ENCODE measurements around the gene ACTRT2.

Gene ACTRT2

DNA sequence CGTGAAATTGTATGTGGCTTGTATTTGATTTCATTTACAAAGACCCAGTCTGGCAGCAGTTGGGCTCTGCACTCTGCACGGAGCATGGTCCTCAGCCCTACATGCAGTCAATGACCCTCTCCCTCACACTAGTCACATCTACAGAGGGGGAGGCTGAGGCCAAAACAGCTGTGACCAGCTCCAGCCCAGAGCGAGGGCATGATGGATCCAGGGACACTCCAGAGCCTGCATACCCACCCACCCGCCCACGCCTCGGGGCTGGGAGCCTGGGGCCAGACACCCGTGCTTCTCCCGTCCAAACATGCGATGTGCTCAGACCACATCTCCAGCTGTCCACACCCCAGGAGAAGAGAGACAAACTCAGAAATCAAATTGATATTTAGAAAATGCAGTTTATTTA, 33.8 kb downstream of the ACTRT2 start:
- Histone ChIP-seq H3K27me3 (ENCODE audit: control insufficient read depth, insufficient read depth, low read length) (peaks cover 8% of the 10 kb centered on the region), H3K9me3 (replicated peaks; ENCODE audit: low read length) (no peaks in the 10 kb centered on the region), H3K4me2 (ENCODE audit: low read length) (no peak overlapping the region), H3K36me3 (ENCODE audit: insufficient read depth, low read length) (no peaks in the 10 kb centered on the region), H3K9ac (ENCODE audit: low read depth, low read length) (no peak overlapping the region), H3K4me3 (ENCODE audit: low read length) (no peak overlapping the region), H3K4me1 (ENCODE audit: control insufficient read depth, insufficient read depth, low read length) (no peaks in the 10 kb centered on the region)

DNA sequence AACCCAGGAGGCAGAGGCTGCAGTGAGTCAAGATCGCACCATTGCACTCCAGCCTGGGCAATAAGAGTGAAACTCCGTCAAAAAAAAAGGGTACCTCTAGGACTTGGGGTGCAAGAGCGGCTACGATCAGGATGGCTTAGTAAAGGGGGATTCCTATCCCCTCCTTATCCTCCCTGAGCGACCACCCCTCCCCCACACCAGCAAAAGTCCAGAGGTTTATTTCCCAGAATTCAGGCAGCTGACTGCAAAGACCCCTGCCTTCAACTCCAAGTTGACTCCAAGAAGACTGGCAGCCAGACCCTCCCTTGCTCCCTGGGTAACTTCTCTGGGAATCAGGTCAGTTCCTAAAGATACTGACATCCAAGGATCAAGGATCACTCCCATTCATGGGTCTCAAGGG, 35.4 kb downstream of the ACTRT2 start:
- no peaks in the 10 kb centered on the region for H3K36me3 ChIP-seq (ENCODE audit: insufficient read depth, low read length)
- H3K4me1 ChIP-seq (ENCODE audit: control insufficient read depth, insufficient read depth, low read length): no peaks in the 10 kb centered on the region
- H3K4me3 ChIP-seq (ENCODE audit: low read length): no peak overlapping the region
- no peak overlapping the region for H3K4me2 ChIP-seq (ENCODE audit: low read length)
- no peaks in the 10 kb centered on the region for H3K9me3 ChIP-seq (replicated peaks; ENCODE audit: low read length)
- no peak overlapping the region for H3K9ac ChIP-seq (ENCODE audit: low read depth, low read length)
- peaks cover 8% of the 10 kb centered on the region for H3K27me3 ChIP-seq (ENCODE audit: control insufficient read depth, insufficient read depth, low read length)

DNA sequence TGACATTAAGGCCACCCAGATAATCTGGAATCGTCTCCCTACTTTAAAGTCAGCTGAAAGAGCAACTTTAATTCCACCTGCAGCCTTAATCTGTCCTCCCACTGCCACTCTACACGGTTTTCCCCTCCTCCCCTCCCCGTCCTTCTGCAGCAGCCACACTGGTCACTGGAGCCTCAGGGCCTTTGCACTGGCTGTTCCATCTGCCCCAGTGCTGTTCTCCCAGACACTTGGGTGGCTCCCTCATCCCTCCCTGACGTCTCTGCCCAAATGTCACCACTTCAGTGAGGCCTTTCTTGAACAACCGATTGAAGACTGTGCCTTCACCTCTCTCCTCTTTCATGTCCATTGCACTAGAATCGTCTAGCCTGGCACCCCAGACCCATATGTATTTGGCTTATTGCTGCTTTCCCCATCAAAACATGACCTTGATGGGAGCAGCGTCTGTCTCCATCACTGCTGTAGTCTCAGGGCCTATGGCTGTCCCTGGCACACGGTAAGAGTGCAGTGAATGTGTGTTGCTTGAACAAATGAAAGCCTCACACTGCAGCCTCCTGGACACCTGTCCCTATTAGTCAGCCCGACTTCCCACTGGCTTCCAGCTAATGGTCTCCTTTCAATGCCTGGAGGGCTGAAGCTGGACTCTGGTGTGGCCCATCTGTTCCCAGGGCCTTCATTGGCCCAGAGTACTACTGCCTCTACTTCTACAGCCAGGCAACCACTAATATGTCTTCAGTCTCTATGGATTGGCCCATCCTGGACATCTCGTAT, 37.2 kb downstream of the ACTRT2 start:
- H3K27me3 ChIP-seq (ENCODE audit: control insufficient read depth, insufficient read depth, low read length): peaks cover 11% of the 10 kb centered on the region
- no peaks in the 10 kb centered on the region for H3K9me3 ChIP-seq (replicated peaks; ENCODE audit: low read length)
- H3K4me2 ChIP-seq (ENCODE audit: low read length): no peak overlapping the region
- H3K9ac ChIP-seq (ENCODE audit: low read depth, low read length): no peak overlapping the region
- H3K36me3 ChIP-seq (ENCODE audit: insufficient read depth, low read length): no peaks in the 10 kb centered on the region
- H3K4me3 ChIP-seq (ENCODE audit: low read length): no peak overlapping the region
- H3K4me1 ChIP-seq (ENCODE audit: control insufficient read depth, insufficient read depth, low read length): no peaks in the 10 kb centered on the region

DNA sequence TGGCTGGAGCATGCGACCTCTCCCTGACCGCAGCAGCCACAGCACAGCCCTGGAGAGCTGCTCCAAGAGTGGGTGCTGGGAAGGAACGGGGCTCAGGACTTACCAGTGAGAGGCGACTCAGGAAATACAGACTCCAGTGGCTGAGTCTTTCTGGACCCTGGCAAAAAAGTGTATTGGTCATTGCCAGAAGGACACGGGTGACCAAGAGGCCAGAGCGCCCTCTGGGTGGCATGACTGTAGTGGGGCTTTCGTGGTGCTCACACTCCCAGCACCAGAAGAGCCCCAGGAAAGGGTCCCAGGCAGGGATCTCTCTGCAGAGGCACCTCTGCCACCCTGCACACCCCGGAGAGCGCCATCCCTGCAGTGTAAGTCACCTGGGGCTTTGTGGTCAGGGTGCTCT, 38.9 kb downstream of the ACTRT2 start:
- Histone ChIP-seq H3K4me3 (ENCODE audit: low read length) (no peak overlapping the region), H3K9ac (ENCODE audit: low read depth, low read length) (no peak overlapping the region), H3K27me3 (ENCODE audit: control insufficient read depth, insufficient read depth, low read length) (peaks cover 26% of the 10 kb centered on the region), H3K36me3 (ENCODE audit: insufficient read depth, low read length) (no peaks in the 10 kb centered on the region), H3K4me1 (ENCODE audit: control insufficient read depth, insufficient read depth, low read length) (no peaks in the 10 kb centered on the region), H3K9me3 (replicated peaks; ENCODE audit: low read length) (no peaks in the 10 kb centered on the region), H3K4me2 (ENCODE audit: low read length) (no peak overlapping the region)

DNA sequence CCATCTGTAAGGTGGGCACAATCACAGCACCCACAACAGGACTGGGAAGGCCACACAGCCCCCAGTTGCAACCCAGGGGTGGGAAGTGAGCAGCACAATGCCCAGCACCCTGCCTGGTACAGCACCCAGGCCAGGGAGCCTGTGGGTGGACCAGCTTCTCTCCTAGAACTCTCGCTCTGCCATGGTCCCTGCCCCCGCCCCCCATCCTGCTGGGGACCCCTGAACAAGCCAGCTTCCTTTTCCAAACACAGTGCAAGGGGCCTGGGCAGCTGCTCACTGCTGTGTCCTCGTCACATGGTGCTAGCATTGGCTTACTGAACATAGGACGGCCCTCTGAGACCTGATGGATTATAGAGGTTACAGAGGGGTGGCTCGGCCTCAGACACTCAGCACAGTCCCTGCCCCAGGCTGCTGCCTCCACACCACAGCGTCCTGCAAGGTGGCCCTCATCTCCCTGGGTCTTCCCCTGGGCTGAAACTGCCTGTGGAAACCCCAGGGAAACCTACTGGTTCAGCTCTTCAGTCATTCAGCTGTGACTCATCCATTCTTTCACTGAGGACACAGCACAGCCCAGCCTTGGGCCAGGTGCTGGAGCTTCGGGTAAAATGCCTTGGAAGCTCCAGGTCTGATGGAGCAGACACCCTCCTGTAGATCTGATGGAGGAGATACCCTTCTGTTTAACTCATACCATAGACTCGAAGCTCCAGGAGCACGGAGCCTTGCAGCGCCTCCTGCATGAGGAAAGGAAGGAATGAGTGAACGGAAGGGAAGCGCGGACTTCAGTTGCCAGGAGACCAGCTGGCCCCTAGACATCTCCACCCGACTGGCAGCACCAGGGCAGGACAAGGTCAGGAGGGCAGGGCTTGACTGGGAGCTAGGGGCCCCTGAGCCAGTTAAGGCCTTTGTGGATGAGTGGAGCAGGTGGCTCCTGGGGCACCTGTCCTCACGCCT, 39.6 kb downstream of the ACTRT2 start:
- Histone ChIP-seq H3K4me3 (ENCODE audit: low read length) (no peak overlapping the region), H3K27me3 (ENCODE audit: control insufficient read depth, insufficient read depth, low read length) (peaks cover 26% of the 10 kb centered on the region), H3K36me3 (ENCODE audit: insufficient read depth, low read length) (no peaks in the 10 kb centered on the region), H3K9me3 (replicated peaks; ENCODE audit: low read length) (no peaks in the 10 kb centered on the region), H3K4me1 (ENCODE audit: control insufficient read depth, insufficient read depth, low read length) (no peaks in the 10 kb centered on the region), H3K4me2 (ENCODE audit: low read length) (no peak overlapping the region), H3K9ac (ENCODE audit: low read depth, low read length) (no peak overlapping the region)

DNA sequence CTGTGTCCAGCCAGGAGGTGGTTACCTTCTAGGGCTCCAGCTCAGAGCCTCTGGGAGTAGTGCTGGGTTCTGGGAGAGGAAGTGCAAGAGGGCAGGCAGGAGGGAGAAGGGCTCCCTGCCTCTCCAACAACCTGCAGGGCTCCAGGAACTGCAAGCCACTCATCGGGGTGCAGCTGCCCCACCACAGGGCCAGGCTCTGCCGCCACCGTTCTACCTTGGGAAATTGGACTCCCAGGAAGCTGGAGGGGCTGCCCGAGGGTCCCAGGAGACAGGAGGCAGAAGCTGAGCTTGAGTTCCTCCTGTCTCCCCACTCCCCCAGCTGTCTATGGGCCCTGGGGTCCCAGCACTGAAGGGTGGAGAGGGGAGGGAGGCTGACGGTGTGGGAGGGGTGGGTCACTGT, 40.3 kb downstream of the ACTRT2 start:
- no peak overlapping the region for H3K4me2 ChIP-seq (ENCODE audit: low read length)
- H3K4me3 ChIP-seq (ENCODE audit: low read length): no peak overlapping the region
- H3K9me3 ChIP-seq (replicated peaks; ENCODE audit: low read length): no peaks in the 10 kb centered on the region
- no peaks in the 10 kb centered on the region for H3K4me1 ChIP-seq (ENCODE audit: control insufficient read depth, insufficient read depth, low read length)
- no peaks in the 10 kb centered on the region for H3K36me3 ChIP-seq (ENCODE audit: insufficient read depth, low read length)
- no peak overlapping the region for H3K9ac ChIP-seq (ENCODE audit: low read depth, low read length)
- peaks cover 26% of the 10 kb centered on the region for H3K27me3 ChIP-seq (ENCODE audit: control insufficient read depth, insufficient read depth, low read length)

DNA sequence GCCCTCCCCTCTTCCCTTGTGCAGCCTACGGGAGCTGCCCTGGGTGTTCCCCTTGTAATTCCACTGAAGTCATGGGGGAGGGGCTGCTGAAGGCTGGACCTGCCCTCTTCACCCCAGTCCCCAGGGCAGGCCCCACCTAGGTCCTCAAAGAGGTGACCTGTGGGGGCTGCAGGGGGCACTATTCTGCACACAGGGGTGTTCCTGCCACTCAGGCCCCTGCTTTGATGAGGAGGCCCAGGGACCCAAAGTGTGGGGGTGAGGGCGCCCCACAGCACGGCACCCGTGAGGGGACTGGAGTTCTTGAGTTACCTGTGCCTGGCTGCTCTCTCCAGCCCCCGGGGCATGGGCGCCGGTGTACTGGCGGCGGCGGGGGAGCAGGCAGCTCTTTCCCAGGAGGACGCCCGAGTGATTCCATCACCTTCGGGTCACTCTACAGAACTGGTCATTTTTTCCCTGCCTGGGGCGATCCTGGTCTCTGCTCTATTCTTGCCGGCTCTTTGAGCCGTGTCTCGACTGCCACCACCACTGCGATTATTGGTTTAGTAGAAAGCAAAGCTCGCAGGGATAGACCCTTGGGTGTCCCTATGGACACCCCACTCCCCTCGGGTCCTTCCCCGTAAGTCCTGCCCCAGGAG, 40.8 kb downstream of the ACTRT2 start:
- no peak overlapping the region for H3K4me3 ChIP-seq (ENCODE audit: low read length)
- no peak overlapping the region for H3K9ac ChIP-seq (ENCODE audit: low read depth, low read length)
- H3K27me3 ChIP-seq (ENCODE audit: control insufficient read depth, insufficient read depth, low read length): peaks cover 26% of the 10 kb centered on the region
- H3K4me2 ChIP-seq (ENCODE audit: low read length): no peak overlapping the region
- H3K9me3 ChIP-seq (replicated peaks; ENCODE audit: low read length): no peaks in the 10 kb centered on the region
- no peaks in the 10 kb centered on the region for H3K4me1 ChIP-seq (ENCODE audit: control insufficient read depth, insufficient read depth, low read length)
- no peaks in the 10 kb centered on the region for H3K36me3 ChIP-seq (ENCODE audit: insufficient read depth, low read length)

DNA sequence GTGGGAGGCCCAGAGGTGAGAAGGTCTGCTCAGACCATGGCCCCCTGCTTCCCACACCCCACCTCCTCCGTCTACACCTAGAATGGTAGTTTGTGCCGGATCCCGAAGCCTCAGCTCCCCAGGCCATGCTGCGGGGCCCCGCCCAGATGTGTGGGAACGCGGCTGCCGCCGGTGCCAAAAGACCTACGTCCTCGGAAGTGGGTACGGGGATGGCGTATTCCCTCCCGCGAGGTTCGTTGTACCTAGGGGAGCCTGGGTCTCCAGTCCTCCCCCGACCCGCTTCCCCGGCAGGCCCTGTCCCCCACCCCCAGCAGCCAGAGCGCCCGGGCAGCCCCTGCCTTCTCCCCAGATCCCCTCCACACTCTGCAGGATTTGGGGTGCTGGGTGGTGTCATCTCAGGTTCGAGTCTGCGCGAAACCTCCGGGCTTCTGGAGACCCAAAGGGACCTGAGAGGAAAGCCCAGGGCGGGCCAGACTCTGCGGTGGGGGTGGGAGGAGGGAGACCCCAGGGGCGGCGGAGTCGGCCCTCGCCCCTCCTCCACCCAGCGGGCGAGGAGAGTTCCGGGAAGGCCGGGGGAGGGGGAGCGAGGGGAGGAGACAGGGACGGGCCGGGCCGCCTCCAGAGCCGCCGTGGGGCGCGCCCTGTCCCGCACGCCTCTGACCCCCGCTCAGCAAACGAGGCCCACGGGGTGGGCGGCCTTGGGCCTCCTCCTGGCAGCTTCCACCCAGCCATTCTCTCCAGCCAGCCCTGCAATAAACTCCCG, 41.5 kb downstream of the ACTRT2 start:
- Histone ChIP-seq H3K4me3 (ENCODE audit: low read length) (no peak overlapping the region), H3K27me3 (ENCODE audit: control insufficient read depth, insufficient read depth, low read length) (peaks cover 26% of the 10 kb centered on the region), H3K36me3 (ENCODE audit: insufficient read depth, low read length) (no peaks in the 10 kb centered on the region), H3K9ac (ENCODE audit: low read depth, low read length) (no peak overlapping the region), H3K9me3 (replicated peaks; ENCODE audit: low read length) (no peaks in the 10 kb centered on the region), H3K4me1 (ENCODE audit: control insufficient read depth, insufficient read depth, low read length) (no peaks in the 10 kb centered on the region), H3K4me2 (ENCODE audit: low read length) (no peak overlapping the region)

DNA sequence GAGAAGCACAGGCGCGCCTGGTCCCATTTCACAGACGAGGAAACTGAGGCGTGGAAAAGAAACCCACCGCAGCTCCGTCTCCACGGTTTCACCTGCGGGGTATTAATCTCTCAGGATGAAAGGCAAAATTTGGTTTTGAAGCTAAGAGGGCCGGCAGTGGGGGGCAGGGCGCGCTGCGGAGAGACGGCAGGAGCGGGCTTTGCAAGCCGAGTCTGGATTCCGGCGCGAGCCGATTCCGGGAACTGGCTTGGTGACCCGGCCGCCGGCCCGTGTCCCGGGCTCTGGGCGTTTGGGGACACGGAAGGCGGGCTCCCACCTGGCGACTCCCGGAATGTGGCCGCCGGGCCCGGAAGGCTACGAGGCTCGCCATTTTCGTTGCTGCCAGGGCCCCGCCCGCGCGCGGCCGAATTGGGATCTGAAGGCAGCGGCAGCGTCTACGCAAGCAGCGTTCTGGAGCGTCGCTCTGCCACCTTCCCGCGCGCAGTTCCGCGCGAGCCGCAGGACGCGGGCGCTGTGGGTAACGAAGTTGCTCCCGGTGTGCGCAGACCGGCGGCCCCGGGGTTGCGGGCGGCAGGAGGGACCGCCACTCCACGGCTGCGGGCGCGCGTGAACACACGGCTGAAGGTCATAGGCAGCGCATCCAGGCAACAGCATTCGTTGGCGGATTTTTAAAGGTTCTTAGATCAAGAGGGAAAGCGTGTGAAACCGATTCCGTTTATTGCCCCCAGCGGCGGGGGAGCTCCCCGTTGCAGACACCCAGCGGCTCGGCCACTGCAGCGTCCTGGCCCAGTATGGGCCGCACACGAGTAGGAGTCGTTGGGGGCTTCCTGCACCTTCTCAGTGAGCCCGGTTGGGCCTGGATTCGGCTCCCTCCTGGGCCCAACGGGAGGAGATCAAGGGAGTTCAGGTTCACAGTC, 42.4 kb downstream of the ACTRT2 start:
- no peak overlapping the region for H3K9ac ChIP-seq (ENCODE audit: low read depth, low read length)
- no peaks in the 10 kb centered on the region for H3K36me3 ChIP-seq (ENCODE audit: insufficient read depth, low read length)
- H3K9me3 ChIP-seq (replicated peaks; ENCODE audit: low read length): no peaks in the 10 kb centered on the region
- H3K4me2 ChIP-seq (ENCODE audit: low read length): no peak overlapping the region
- H3K4me3 ChIP-seq (ENCODE audit: low read length): no peak overlapping the region
- H3K27me3 ChIP-seq (ENCODE audit: control insufficient read depth, insufficient read depth, low read length): peaks cover 25% of the 10 kb centered on the region
- H3K4me1 ChIP-seq (ENCODE audit: control insufficient read depth, insufficient read depth, low read length): no peaks in the 10 kb centered on the region

DNA sequence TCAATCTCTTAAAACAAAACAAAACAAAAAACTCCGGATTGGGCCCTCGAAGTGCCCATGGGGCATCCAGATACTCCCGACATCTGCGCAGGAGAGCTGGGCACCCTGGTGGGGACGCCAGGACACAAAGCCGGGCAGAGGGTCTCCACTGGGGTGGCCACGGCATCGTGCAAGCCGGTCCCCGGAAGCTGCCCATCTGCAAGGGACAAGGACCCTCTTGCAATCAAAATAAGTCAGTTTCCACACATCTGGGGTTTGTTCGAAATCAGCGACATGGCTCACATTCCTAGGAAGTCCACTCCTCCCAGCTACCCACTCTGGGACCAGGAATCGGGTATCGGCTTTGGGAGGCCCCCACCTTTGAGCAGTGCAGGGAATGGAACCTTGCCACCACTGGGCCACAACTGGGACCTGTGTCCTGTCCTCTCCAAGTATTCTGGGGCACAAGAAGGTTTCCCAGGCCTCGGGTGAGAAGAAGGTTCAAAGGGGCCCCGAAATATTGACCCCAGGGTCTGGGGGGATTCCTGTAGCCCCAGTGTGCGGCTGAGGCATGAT, 43.1 kb downstream of the ACTRT2 start:
- Histone ChIP-seq H3K4me3 (ENCODE audit: low read length) (no peak overlapping the region), H3K9me3 (replicated peaks; ENCODE audit: low read length) (no peaks in the 10 kb centered on the region), H3K4me1 (ENCODE audit: control insufficient read depth, insufficient read depth, low read length) (no peaks in the 10 kb centered on the region), H3K4me2 (ENCODE audit: low read length) (no peak overlapping the region), H3K9ac (ENCODE audit: low read depth, low read length) (no peak overlapping the region), H3K27me3 (ENCODE audit: control insufficient read depth, insufficient read depth, low read length) (peaks cover 25% of the 10 kb centered on the region), H3K36me3 (ENCODE audit: insufficient read depth, low read length) (no peaks in the 10 kb centered on the region)

Data from skeletal muscle satellite cell (primary cell).